Measurements from ENCODE around the gene CIRBP. TPM values are rescaled to one million over a fixed set of nuclear protein-coding genes. Genes with fewer than 3 reads are reported as not detected.

The CIRBP gene
- total and polyA plus RNA-seq, 2 of the 13 experiments (the other 11 are each of a cell fraction or from before 2014, with no cell fraction given): 133 to 140 TPM

- TF ChIP-seq ZBTB40 (IDR thresholded peaks at IDR 0.05) (no peak), ZBTB40 (CRISPR knock-in tag; IDR thresholded peaks at IDR 0.05) (0 out of 2 replicates have a peak, but pooled peaks have one; percentile 35), NFE2 (CRISPR knock-in tag; IDR thresholded peaks at IDR 0.05) (no peak), CREBL2 (CRISPR knock-in tag; IDR thresholded peaks at IDR 0.05; ENCODE audit: borderline replicate concordance) (no peak)
Observed at GRCh38 chr19:1247748-1248138, 21.4 kb upstream of the CIRBP start (continued).

Measured in HepG2 (cell line).